A549 (cell line): ENCODE measurements around the gene PRLR.

ENCODE experiments used
- JUNB ChIP-seq: fragments of >200 bp; sonication (Bioruptor Twin); formaldehyde crosslinking; IDR thresholded peaks from 2 replicates; pipeline ENCODE4 v1.6.1; 2016
- PHF8 ChIP-seq: fragments of 200-600 bp; sonication (generic); IDR thresholded peaks from 2 replicates; pipeline ENCODE4 v1.6.1; 2016; ENCODE audit warnings: low read depth, mild to moderate bottlenecking, antibody characterized with exemption, moderate library complexity, borderline replicate concordance
- POLR2A ChIP-seq: IDR thresholded peaks from 2 replicates; pipeline ENCODE4 v1.6.1; 2012; ENCODE audit warnings: mild to moderate bottlenecking, low read length
- ZNF302 ChIP-seq: fragments of 250-450 bp; sonication (Bioruptor Pico); IDR thresholded peaks from 2 replicates; pipeline ENCODE4 v1.9.0; 2021; ENCODE audit warnings: inconsistent platforms, mild to moderate bottlenecking, moderate library complexity
- TF ChIP-seq, protein P1 (sequence below): fragments of >200 bp; sonication (Bioruptor Twin); formaldehyde crosslinking; IDR thresholded peaks from 3 replicates; pipeline ENCODE4 v1.5.1; 2016
- TF ChIP-seq, protein P2 (sequence below): IDR thresholded peaks from 2 replicates; pipeline ENCODE4 v1.6.1; 2012; ENCODE audit warnings: low read depth, borderline replicate concordance

DNA sequence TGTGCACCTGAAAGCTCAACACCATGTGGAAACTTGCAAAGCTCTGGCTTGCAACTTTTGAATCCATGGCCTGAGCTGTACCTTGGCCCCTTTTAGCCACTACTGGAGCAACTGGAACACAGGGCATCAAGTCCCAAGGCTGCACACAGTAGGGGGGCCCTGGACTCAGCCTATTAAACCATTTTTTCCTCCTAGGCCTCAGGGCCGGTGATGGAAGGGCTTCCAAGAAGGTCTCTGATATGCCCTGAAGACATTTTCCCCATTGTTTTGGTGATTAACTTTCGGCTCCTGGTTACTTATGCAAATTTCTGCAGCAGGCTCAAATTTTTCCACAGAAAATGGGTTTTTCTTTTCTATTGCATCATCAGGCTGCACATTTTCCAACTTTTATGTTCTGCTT lies 22.7 kb upstream of the PRLR start:
- TF ChIP-seq JUNB (no peak), ZNF302 (CRISPR knock-in tag) (no peak), PHF8 (no peak), POLR2A (no peak)
- TF ChIP-seq, protein P1, sequence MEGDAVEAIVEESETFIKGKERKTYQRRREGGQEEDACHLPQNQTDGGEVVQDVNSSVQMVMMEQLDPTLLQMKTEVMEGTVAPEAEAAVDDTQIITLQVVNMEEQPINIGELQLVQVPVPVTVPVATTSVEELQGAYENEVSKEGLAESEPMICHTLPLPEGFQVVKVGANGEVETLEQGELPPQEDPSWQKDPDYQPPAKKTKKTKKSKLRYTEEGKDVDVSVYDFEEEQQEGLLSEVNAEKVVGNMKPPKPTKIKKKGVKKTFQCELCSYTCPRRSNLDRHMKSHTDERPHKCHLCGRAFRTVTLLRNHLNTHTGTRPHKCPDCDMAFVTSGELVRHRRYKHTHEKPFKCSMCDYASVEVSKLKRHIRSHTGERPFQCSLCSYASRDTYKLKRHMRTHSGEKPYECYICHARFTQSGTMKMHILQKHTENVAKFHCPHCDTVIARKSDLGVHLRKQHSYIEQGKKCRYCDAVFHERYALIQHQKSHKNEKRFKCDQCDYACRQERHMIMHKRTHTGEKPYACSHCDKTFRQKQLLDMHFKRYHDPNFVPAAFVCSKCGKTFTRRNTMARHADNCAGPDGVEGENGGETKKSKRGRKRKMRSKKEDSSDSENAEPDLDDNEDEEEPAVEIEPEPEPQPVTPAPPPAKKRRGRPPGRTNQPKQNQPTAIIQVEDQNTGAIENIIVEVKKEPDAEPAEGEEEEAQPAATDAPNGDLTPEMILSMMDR, result no peak
- TF ChIP-seq, protein P2, sequence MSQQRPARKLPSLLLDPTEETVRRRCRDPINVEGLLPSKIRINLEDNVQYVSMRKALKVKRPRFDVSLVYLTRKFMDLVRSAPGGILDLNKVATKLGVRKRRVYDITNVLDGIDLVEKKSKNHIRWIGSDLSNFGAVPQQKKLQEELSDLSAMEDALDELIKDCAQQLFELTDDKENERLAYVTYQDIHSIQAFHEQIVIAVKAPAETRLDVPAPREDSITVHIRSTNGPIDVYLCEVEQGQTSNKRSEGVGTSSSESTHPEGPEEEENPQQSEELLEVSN, result no peak
